KOPT-K1 (cell line): ENCODE data around the gene UBR3.
"Not testable (repeated sequence)": the region's sequence is repeated elsewhere in the genome, so short reads cannot be mapped to it uniquely, and the experiment has no call there.

Experiments used
- H3K27ac ChIP-seq: fragments of 200-600 bp; sonication (generic); 2 replicates; pipeline ENCODE4 v1.5.1; 2016; ENCODE audit warnings: antibody characterized with exemption, mild to moderate bottlenecking, low read depth, low read length; ENCODE audit not compliant: poor library complexity, severe bottlenecking
- H3K36me3 ChIP-seq: fragments of 200-600 bp; sonication (generic); 2 replicates; pipeline ENCODE4 v1.5.1; 2017; ENCODE audit warnings: antibody characterized with exemption, mild to moderate bottlenecking, low read length, moderate library complexity; ENCODE audit not compliant: insufficient read depth
- H3K9me3 ChIP-seq: fragments of 200-600 bp; sonication (generic); 2 replicates; pipeline ENCODE4 v1.5.1; 2017; ENCODE audit warnings: antibody characterized with exemption, low read length, mild to moderate bottlenecking; ENCODE audit not compliant: insufficient read depth, poor library complexity, severe bottlenecking

UBR3 gene

DNA sequence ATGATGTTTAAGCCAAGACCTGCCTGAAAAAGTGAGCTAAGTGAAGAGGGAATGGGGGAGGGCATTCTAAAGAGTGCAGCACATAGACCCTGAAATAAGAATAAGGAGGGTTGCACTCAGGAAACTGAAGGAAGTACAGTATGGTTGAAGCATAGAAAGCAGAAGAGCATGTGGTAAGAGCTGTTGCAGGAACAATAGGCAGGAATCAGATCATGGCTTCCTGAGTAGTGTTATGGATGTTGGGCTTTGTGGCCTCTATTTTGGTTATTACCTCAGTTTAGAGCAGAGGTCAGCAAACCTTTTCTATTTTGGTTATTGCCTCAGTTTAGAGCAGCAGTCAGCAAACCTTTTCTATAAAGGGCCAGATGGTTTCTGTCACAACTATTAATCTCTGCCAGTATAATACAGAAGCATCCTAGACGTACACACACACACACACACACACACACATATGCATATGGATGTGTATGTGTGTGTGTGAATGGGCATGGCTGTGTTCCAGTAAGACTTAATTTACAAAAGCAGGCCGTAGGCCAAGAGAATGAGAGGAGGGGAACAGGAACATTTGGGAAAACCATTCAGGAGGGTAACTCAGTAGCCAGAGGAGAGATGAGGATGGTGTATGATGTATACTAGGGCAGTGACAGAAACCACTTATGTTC is 259.6 kb downstream of the UBR3 start:
- Histone ChIP-seq H3K9me3 (no peaks in the 10 kb centered on the region), H3K27ac (no peak overlapping the region), H3K36me3 (no peaks in the 10 kb centered on the region)

DNA sequence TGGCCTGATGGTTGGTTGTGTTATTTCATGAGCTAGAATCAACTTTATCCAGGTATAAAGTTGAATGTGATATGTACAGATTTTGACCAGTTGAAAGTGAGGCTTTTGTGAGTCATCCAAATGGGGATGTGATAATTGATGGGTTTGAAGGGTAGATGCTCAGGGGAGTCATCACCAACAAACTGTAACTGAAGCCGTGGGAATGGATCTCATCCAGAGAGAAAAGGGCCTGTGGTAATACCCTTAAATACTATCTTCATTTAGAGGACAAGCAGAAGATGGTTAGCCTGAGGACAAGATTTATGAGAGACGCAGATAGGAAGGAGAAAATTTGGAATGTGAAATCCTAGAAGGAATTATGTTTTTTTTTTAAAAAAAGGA is 260.1 kb downstream of the UBR3 start:
- Histone ChIP-seq H3K36me3 (no peaks in the 10 kb centered on the region), H3K27ac (no peak overlapping the region), H3K9me3 (no peaks in the 10 kb centered on the region)

DNA sequence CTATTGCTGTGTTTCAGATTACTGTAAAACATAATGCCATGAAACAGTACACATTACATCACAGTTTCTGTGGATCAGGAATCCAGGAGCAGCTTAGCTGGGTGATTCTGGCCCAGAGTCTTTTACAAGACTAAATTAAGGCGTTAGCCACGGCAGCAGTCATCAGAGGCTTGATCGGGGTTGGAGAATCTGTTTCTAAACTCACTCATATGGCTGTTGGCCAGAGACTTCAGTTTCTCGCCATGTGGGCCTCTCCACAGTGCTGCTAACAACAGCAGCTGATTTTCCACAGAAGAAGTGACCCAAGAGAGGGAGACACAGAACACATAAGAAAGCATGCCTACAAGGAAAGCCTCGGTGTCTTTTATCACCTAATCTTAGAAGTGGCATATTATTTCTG is 261.5 kb downstream of the UBR3 start:
- H3K27ac ChIP-seq, result no peak overlapping the region
- no peaks in the 10 kb centered on the region for H3K36me3 ChIP-seq
- no peaks in the 10 kb centered on the region for H3K9me3 ChIP-seq

DNA sequence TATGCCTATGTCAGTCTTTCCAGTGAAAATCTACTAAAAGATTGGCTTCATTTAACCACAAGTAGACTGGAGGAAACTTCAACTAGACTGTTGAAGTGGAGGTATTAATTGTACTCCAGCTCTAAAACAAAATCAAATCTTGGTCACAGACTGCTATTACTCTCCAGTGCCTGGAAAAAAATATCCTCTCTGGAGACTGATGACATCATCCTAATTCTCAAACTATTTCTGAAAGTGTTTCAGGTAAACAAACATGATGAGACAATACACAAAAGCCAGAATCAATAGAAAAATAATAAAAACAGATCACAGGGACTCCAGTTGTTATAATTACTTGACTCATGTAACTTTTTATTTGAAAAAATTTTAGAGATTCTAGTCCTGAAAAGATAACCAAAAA is 263.0 kb downstream of the UBR3 start:
- H3K27ac ChIP-seq, result no peak overlapping the region
- no peaks in the 10 kb centered on the region for H3K9me3 ChIP-seq
- no peaks in the 10 kb centered on the region for H3K36me3 ChIP-seq

DNA sequence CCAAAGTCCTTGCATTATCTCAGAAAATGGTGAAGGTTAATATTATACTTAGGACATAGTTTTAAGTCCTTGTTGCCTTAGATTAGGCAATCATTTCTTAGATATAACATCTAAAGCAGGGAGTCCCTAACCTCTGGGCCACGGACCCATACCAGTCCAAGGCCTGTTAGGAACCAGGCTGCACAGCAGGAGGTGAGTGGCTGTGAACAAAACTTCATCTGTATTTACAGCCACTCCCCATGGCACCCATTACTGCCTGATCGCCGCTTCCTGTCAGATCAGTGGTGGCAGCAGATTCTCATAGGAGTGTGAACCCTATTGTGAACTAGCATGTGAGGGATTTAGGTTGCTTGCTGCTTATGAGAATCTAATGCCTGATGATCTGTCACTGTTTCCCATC is 264.2 kb downstream of the UBR3 start:
- no peaks in the 10 kb centered on the region for H3K36me3 ChIP-seq
- H3K27ac ChIP-seq, result no peak overlapping the region
- no peaks in the 10 kb centered on the region for H3K9me3 ChIP-seq

DNA sequence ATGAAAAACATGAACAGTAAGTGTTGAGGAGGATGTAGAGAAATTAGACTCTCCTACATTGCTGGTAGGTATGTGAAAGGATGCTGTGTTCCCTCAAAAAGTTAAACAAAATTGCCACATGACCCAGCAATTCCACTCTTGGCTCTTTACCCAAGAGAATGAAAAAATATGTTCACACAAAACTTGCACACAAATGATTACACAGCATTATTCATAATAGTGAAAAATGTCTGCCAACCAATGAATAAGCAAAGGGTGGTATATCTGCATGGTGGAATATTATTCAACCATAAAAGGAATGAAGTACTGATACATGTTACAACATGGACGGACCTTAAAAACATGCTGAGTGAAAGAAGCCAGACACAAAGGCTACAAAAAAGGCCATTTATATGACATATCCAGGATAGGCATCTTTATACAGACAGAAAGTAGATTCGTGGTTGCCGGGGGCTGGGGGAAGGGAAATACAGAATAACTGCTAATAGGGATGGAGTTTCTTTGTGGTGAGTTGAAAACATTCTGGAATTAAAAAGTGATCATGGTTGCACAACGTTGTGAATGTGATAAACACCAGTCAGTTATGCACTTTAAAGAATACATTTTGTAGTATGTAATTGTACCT is 265.3 kb downstream of the UBR3 start:
- Histone ChIP-seq H3K36me3 (no peaks in the 10 kb centered on the region), H3K27ac (no peak overlapping the region), H3K9me3 (peaks cover 6% of the 10 kb centered on the region)

DNA sequence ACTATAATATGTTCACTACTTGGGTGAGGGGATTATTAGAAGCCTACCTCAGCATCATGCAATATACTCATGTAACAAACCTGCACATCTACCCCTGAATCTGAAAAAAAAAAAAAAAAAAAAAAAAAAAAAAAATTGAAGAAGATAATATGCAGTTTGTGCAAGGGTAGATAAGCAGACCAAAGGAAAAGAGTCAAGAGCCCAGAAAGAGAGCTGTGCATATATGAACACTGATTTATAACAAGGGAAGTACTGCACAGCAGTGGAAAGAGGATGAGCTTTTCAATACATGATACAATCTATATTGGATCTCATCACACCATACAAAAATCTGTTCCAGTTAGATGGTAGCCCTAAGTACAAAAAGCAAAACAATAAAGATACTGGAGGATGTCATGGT is 268.1 kb downstream of the UBR3 start:
- Histone ChIP-seq H3K27ac (no peak overlapping the region), H3K36me3 (no peaks in the 10 kb centered on the region), H3K9me3 (peaks cover 6% of the 10 kb centered on the region)

DNA sequence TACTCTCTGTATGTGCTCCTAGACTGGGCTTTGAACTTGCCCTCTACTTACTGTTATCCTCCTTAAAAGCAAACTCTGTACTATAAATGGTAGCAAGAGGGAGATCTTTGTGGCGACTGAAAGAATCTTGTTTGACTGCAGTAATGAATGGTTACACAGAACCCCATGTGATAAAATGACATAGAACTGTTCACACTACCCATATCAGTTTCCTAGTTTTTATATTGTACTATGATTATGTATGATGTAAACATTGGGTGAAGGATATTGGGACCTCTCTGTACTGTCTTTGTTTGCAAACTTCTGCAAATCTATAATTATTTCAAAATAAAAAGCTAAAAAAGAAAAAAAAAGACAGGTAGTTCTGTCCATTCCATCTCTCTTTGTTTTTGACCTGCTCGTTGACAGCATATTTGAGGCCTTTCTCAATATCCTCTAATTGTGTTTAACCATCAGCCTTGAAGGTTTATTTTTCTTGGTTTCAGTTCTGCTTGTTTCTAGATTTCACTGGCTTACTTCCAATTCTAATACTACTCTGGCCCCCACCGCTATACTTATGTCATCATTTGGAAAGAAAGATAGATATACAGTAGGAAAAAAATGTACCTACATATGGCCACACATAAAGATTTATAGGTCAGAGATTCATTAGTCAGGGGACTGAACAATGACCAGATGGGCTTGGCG is 271.5 kb downstream of the UBR3 start:
- Histone ChIP-seq H3K36me3 (no peaks in the 10 kb centered on the region), H3K9me3 (peaks cover 6% of the 10 kb centered on the region), H3K27ac (no peak overlapping the region)

DNA sequence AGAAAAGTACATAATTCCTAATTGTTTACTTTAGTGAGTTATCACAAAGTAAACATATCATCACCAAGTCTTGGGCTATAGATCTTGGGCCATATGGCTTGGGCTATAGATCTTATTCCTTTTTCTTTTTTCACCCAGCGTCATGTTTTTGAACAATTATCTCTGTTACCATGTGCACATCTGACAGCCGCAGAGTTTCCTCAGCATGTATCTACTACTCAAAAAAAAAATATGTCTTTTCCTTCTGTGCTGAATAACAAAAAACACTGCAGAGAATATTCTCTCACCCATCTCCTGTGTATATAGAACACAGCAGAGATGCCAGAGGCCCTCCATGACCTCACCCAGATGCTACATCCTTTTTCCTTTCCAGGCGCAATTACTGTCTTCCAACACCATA is 274.5 kb downstream of the UBR3 start:
- Histone ChIP-seq H3K36me3 (no peaks in the 10 kb centered on the region), H3K9me3 (peaks cover 6% of the 10 kb centered on the region)

DNA sequence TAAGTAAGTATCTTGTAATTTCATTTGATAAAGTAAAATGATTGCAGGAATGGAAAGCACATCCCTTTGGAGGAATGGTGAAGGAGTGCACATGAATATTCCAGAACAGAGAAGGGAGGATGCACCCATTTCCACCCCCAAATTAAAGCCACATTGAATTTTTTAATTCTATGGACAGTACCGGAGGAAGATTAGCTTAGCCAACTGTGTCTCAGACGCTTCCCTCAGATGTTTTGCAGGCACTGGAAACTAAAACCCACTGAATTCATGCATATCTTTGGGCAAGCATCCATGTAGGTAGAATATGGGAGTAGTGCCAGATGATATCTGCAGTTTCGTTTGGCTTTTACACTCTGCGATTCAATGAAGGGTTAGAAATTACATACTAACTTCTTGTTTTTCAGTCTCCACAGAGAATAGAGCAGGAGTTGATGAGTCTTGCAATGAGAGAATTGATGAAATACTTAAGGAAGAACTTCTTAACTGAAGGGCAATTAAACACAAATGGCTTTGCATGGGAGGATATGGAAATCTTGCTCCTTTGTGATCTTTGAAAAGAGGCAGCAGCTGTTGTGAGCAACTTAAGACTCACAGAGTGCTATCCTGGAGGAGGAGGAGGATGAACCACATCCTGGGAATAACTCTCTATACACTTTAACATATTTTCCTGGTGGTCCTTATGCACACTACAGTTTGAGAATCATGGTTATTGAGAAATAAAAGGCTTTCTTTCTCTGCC is 279.0 kb downstream of the UBR3 start:
- H3K27ac ChIP-seq, result no peak overlapping the region
- H3K9me3 ChIP-seq, result no peaks in the 10 kb centered on the region
- H3K36me3 ChIP-seq, result no peaks in the 10 kb centered on the region

More for the DNA sequence above, 274.5 kb downstream of the UBR3 start:
- H3K27ac ChIP-seq, result no peak overlapping the region

DNA sequence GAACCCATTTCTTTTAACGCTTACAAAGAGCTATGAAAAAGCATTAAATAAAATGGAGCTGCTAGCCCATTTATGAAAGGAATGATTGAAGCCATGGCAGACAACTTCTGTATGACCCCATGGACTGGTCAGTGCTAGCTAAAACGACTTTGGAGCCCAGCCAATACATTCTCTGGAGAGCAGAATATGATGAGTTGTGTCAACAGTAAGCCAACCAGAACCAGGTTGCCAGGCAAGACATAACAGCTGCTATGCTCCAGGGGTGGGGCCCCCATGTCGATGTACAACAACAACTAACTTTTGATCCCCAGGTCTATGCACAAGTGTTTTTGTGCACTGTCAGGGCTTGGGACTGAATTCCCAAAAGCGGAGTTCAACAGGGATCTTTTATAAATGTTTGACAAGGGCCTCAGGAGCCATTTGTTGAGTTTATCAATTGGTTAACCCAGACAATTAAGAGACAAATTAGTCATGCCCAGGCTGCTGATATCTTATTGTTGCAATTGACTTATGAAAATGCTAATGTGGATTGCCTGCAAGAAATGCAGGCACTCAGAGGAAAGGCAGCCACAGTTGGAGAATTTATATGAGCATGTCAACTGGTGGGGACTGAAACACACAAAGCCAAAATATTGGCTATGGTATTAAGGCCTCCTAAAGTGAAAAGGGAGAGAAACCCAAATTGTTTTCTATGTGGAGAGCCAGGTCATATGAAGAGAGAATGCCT is 286.1 kb downstream of the UBR3 start:
- no peak overlapping the region for H3K27ac ChIP-seq
- H3K36me3 ChIP-seq, result no peaks in the 10 kb centered on the region
- peaks cover 12% of the 10 kb centered on the region for H3K9me3 ChIP-seq

DNA sequence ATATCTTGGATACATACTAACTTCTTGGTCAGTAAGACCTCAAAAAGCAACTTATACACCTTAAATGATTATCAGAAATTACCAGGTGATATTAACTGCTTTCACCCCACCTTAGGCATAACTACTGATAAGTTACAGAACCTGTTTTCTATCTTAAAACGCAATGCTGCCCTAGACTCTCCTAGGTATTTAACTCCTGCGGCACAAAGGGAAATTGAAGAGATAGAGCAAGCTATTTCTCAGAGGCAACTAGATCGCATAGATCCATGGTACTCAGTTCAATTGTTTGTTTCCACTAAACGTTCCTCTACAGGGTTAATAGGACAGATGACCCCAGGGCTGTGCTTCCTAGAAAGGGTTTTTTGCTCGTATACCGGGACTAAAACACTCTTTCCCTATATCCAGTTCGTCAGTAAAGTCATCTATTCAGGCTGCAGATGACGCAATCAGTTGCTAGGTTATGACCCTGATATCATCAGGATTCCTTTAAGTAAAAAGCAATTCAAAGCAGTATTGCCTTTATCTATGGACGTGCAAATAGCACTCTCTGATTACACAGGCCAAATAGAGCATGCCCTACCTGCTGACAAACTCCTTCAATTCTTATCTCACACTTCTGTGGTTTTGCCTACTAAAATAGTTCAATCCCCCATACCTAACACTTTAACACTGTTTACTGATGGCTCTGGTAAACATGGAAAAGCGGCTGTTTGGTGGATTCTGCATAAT is 288.4 kb downstream of the UBR3 start:
- Histone ChIP-seq H3K9me3 (peaks cover 21% of the 10 kb centered on the region), H3K27ac (no peak overlapping the region), H3K36me3 (no peaks in the 10 kb centered on the region)

DNA sequence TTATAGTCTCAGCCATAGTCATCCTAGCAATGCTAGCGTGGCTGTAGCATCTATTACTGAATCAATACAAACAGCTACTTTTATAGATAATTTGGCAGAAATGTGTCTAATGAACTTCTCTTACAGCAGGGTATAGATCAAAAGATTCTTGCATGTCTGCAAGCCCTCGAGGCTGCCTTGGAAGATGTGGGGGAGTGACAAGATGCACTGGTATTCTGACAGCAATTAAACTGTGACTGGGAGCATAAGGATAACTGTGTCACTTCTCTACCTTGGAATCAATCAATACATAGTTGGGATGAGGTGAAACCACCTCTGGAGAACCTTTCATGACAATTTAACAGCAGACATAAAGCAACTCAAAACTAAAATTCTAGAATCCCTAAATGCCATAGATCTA is 291.4 kb downstream of the UBR3 start:
- H3K27ac ChIP-seq, result no peak overlapping the region
- peaks cover 8% of the 10 kb centered on the region for H3K9me3 ChIP-seq
- no peaks in the 10 kb centered on the region for H3K36me3 ChIP-seq

DNA sequence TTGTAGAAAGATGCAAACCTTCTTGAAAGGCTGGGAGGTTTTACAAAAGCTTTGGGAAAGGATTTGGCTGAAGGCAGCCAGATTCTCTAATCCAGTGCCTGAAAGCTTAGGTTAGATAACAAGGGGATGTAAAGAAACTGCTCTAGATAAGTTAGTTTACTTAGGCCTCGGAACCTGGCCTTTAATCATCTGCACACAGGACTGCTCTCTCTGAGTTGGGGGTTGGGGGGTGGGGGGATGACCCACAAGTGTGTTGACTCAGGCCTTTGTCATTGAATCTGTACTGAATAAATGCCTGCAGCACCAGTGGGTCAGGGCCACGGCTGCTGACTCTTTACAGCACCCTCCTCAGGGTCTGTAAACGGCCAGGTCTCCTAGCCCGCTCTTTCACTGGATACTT is 292.1 kb downstream of the UBR3 start:
- H3K9me3 ChIP-seq, H3K36me3 ChIP-seq, H3K27ac ChIP-seq: not testable (repeated sequence)
